ENCODE results near the gene TSKU.

GRCh38 chr11:76760236-76760635 is 22.9 kb upstream of the TSKU start:
- TF ChIP-seq CTCF (IDR thresholded peaks at IDR 0.05; ENCODE audit: poor library complexity) (no peak), EZH2phosphoT487 (IDR thresholded peaks at IDR 0.05; ENCODE audit: low read depth, severe bottlenecking, unreplicated experiment) (no peak)

Measured in hepatocyte (in vitro differentiated cells).